CD14-positive monocyte (primary cell): Measurements from ENCODE around the gene ARHGEF7. TPM values are rescaled to one million over a fixed set of nuclear protein-coding genes. Genes with fewer than 3 reads are reported as not detected.

Experiments used
- DNase-seq, 3 donors: peaks; one replicate each; pipeline ENCODE4 v3.0.0-alpha.2; 2011 to 2022
- H2AFZ ChIP-seq: 2 replicates; pipeline ENCODE4 v1.6.0; 2012; ENCODE audit warnings: mild to moderate bottlenecking, low read depth, low read length, inconsistent platforms; ENCODE audit not compliant: insufficient read depth, poor library complexity, severe bottlenecking
- H3K27ac ChIP-seq, 2 donors: 1 replicate in 1 of 2; 2 replicates in 1 of 2; pipeline ENCODE4 v1.5.1; 2012 to 2013; ENCODE audit warnings: low read length in 2 of 2, control low read depth in 1 of 2, inconsistent platforms in 1 of 2, low read depth in 1 of 2, mild to moderate bottlenecking in 1 of 2
- H3K27me3 ChIP-seq, 2 donors: one replicate each; pipeline versions ENCODE4 v1.6.0 to v1.6.1; 2011 to 2013; ENCODE audit warnings: low read length in 2 of 2; ENCODE audit not compliant: control insufficient read depth in 2 of 2, insufficient read depth in 2 of 2
- H3K36me3 ChIP-seq, 2 donors: replicated peaks in 1 of 2; 1 replicate in 1 of 2; 2 replicates in 1 of 2; pipeline versions ENCODE4 v1.5.1 to v1.6.1; 2012 to 2013; ENCODE audit warnings: low read length in 2 of 2, control low read depth in 1 of 2, inconsistent platforms in 1 of 2, mild to moderate bottlenecking in 1 of 2; ENCODE audit not compliant: insufficient read depth in 2 of 2, control insufficient read depth in 1 of 2
- H3K4me1 ChIP-seq, 2 donors: 1 replicate in 1 of 2; 2 replicates in 1 of 2; pipeline versions ENCODE4 v1.5.1 to v1.6.1; 2012 to 2013; ENCODE audit warnings: low read length in 2 of 2, control low read depth in 1 of 2, inconsistent platforms in 1 of 2, mild to moderate bottlenecking in 1 of 2, moderate library complexity in 1 of 2; ENCODE audit not compliant: insufficient read depth in 2 of 2, control insufficient read depth in 1 of 2
- H3K4me2 ChIP-seq: replicated peaks from 2 replicates; pipeline ENCODE3; 2012; ENCODE audit warnings: low read length, moderate library complexity, mild to moderate bottlenecking; ENCODE audit not compliant: poor library complexity, severe bottlenecking; ENCODE audit errors: extremely low read depth
- H3K4me3 ChIP-seq, 3 experiments: fragments of 200-600 bp in 1 of 3; sonication (generic) in 1 of 3; replicated peaks in 1 of 3; 1 replicate in 2 of 3; 2 replicates in 1 of 3; pipeline ENCODE4 v1.5.1; 2011 to 2013; ENCODE audit warnings: low read length in 3 of 3, mild to moderate bottlenecking in 3 of 3, control low read depth in 2 of 3, low read depth in 2 of 3, inconsistent platforms in 1 of 3, moderate library complexity in 1 of 3
- H3K79me2 ChIP-seq: 2 replicates; pipeline ENCODE4 v1.6.0; 2012; ENCODE audit warnings: mild to moderate bottlenecking, control low read depth, inconsistent platforms, low read length, moderate library complexity; ENCODE audit not compliant: insufficient read depth
- H3K9ac ChIP-seq: 2 replicates; pipeline ENCODE4 v1.6.0; 2017; ENCODE audit warnings: low read length, mild to moderate bottlenecking; ENCODE audit not compliant: insufficient read depth, poor library complexity, severe bottlenecking
- H3K9me3 ChIP-seq, 2 donors: replicated peaks in 1 of 2; 1 replicate in 1 of 2; 2 replicates in 1 of 2; pipeline versions ENCODE4 v1.5.1 to v1.6.1; 2012 to 2013; ENCODE audit warnings: low read length in 2 of 2, control low read depth in 1 of 2; ENCODE audit not compliant: control insufficient read depth in 1 of 2, insufficient read depth in 1 of 2
- H4K20me1 ChIP-seq: 2 replicates; pipeline ENCODE4 v1.6.0; 2012; ENCODE audit warnings: mild to moderate bottlenecking, low read length, control low read depth, moderate library complexity; ENCODE audit not compliant: insufficient read depth
- H3K27ac Mint-ChIP-seq, 7 donors: one replicate each; pipeline ENCODE4 v1.8.0; 2020; ENCODE audit warnings: mild to moderate bottlenecking in 7 of 7, mixed read lengths in 7 of 7, moderate library complexity in 6 of 7, inconsistent platforms in 2 of 7
- H3K27me3 Mint-ChIP-seq, 3 donors: one replicate each; pipeline ENCODE4 v1.8.0; 2021 to 2022; ENCODE audit warnings: low read depth in 3 of 3, mild to moderate bottlenecking in 3 of 3, mixed read lengths in 3 of 3, moderate library complexity in 3 of 3, inconsistent platforms in 1 of 3
- H3K36me3 Mint-ChIP-seq, 2 donors: one replicate each; pipeline ENCODE4 v1.8.0; 2020; ENCODE audit warnings: mixed read lengths in 2 of 2, inconsistent platforms in 1 of 2, mild to moderate bottlenecking in 1 of 2
- H3K4me1 Mint-ChIP-seq: one replicate; pipeline ENCODE4 v1.8.0; 2020; ENCODE audit warnings: mild to moderate bottlenecking, mixed read lengths
- H3K4me3 Mint-ChIP-seq, 2 donors: one replicate each; pipeline ENCODE4 v1.8.0; 2020; ENCODE audit warnings: mild to moderate bottlenecking in 2 of 2, mixed read lengths in 2 of 2, moderate library complexity in 1 of 2
- H3K9me3 Mint-ChIP-seq, 7 donors: one replicate each; pipeline ENCODE4 v1.8.0; 2020 to 2022; ENCODE audit warnings: mixed read lengths in 7 of 7, mild to moderate bottlenecking in 6 of 7, moderate library complexity in 6 of 7, inconsistent platforms in 2 of 7
- CTCF ChIP-seq: fragments of 200-600 bp; IDR thresholded peaks from one replicate; pipeline ENCODE4 v1.8.0; 2022; ENCODE audit warnings: antibody characterized with exemption, mild to moderate bottlenecking
- WGBS: methylation state at CpG from one replicate; pipeline ENCODE4 v1.1.5; 2013; ENCODE audit warnings: missing lambda C conversion rate; ENCODE audit not compliant: insufficient coverage; 5-methylcytosine and 5-hydroxymethylcytosine counted together
- intact Hi-C, 2 donors: fragments of 100-400 bp; cut with micrococcal nuclease; formaldehyde crosslinking; loops; one replicate each; pipeline versions ENCODE4 v1.15.0 to v1.15.1; 2023
- polyA plus RNA-seq, 3 donors: library from polyadenylated mRNA; depleted of rRNA in 1 of 3; unstranded in 2 of 3; stranded (reverse) in 1 of 3; fragments of 300-500 nt in 2 of 3; fragments of >200 nt in 1 of 3; fragmentation: Illumina TruSeq in 2 of 3; gene quantifications; 1 replicate in 2 of 3; 2 replicates in 1 of 3; pipeline ENCODE4 v1.2.3, GENCODE V29; 2012 to 2021

The ARHGEF7 gene
- polyA plus RNA-seq, 3 donors = 4.6 to 29.0 (median 6.1) TPM

- no peak overlapping the region for H3K9ac ChIP-seq
- no peak for DNase-seq
- no peak for TF ChIP-seq CTCF
- no peak overlapping the region for H3K4me2 ChIP-seq
- H3K9me3 Mint-ChIP-seq = peaks cover 0 to 2% (median 0%) of the 10 kb centered on the region in 7 donors
- no peaks in the 10 kb centered on the region for H3K79me2 ChIP-seq
- H3K36me3 ChIP-seq = no peaks in the 10 kb centered on the region
- H4K20me1 ChIP-seq = no peaks in the 10 kb centered on the region
- H3K4me1 Mint-ChIP-seq = no peaks in the 10 kb centered on the region
- H3K27ac Mint-ChIP-seq = no peak overlapping the region
- H3K4me3 ChIP-seq = no peak overlapping the region
- H3K36me3 Mint-ChIP-seq = no peaks in the 10 kb centered on the region
- no peak overlapping the region for H2AFZ ChIP-seq
- 88% methylated on average over 10 of the region's 10 CpGs for WGBS
- no peaks in the 10 kb centered on the region for H3K4me1 ChIP-seq
- no peak overlapping the region for H3K4me3 Mint-ChIP-seq
- H3K27me3 ChIP-seq = peaks cover 0 to 3% of the 10 kb centered on the region in 2 donors
- intact Hi-C loops = no loop called here
- H3K27ac ChIP-seq = no peak overlapping the region
- no peaks in the 10 kb centered on the region for H3K9me3 ChIP-seq
- H3K27me3 Mint-ChIP-seq = peaks cover 13 to 24% (median 20%) of the 10 kb centered on the region in 3 donors
Observed at GRCh38 chr13:111131048-111131447, 15.9 kb downstream of the ARHGEF7 start.

- Histone ChIP-seq H3K36me3 (no peaks in the 10 kb centered on the region), H3K79me2 (no peaks in the 10 kb centered on the region), H3K4me1 (no peaks in the 10 kb centered on the region), H4K20me1 (no peaks in the 10 kb centered on the region), H3K4me2 (no peak overlapping the region), H2AFZ (no peak overlapping the region), H3K27me3 (peaks cover 0 to 3% of the 10 kb centered on the region in 2 donors), H3K9me3 (no peaks in the 10 kb centered on the region), H3K4me3 (no peak overlapping the region), H3K9ac (no peak overlapping the region), H3K27ac (no peak overlapping the region)
- Mint-ChIP-seq H3K4me1 (no peaks in the 10 kb centered on the region), H3K4me3 (no peak overlapping the region), H3K36me3 (no peaks in the 10 kb centered on the region), H3K27ac (no peak overlapping the region), H3K9me3 (peaks cover 0 to 2% (median 0%) of the 10 kb centered on the region in 7 donors), H3K27me3 (peaks cover 10 to 23% (median 18%) of the 10 kb centered on the region in 3 donors)
- DNase-seq = no peak
- intact Hi-C loops = no loop called here
- no peak for TF ChIP-seq CTCF
- WGBS = 86% methylated on average over 4 of the region's 4 CpGs
Observed at GRCh38 chr13:111131611-111132010, 16.5 kb downstream of the ARHGEF7 start.
